ENCODE results near the gene CAMK4.

Gene CAMK4

DNA sequence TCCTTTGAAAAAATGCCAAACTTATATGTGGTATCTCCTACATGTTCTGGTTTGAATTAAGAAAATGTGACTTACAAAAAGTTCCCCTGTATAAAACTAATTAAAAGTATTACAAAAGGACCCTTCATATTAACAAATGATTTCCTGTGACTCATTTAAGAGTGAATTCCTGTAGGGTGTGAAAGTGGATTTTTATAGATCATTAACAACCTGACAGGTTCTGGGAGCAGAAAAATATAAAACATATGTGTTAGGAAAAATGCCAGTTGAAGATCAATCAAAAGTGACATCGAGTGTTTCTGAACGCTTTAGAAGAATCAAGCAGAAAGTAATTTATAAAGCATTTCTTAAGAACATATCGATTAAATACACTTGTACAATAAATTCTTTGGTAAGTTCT, 35.5 kb downstream of the CAMK4 start:
- H3K27ac ChIP-seq, result no peak overlapping the region
- TF ChIP-seq, protein P1, sequence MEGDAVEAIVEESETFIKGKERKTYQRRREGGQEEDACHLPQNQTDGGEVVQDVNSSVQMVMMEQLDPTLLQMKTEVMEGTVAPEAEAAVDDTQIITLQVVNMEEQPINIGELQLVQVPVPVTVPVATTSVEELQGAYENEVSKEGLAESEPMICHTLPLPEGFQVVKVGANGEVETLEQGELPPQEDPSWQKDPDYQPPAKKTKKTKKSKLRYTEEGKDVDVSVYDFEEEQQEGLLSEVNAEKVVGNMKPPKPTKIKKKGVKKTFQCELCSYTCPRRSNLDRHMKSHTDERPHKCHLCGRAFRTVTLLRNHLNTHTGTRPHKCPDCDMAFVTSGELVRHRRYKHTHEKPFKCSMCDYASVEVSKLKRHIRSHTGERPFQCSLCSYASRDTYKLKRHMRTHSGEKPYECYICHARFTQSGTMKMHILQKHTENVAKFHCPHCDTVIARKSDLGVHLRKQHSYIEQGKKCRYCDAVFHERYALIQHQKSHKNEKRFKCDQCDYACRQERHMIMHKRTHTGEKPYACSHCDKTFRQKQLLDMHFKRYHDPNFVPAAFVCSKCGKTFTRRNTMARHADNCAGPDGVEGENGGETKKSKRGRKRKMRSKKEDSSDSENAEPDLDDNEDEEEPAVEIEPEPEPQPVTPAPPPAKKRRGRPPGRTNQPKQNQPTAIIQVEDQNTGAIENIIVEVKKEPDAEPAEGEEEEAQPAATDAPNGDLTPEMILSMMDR (conservative IDR thresholded peaks at IDR 0.05), result no peak

DNA sequence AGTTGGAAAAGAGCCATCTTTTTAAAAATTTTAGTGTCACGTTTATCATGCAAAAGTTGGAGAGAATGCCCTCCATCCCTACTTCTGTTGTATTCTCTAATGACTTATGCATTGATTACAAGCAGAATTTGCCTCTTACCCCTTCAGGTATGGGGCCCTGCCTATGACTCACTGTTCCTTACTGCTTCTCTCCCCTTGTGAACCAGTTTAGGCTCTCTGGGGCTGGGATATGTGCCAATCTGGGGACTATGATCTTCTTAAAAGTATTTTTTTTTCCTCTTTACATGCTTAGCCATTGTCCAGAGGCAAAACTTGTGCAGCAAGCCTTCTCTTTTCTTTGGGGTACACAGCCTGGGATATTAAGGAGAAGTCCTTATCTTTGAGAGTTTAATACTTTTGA, 37.4 kb downstream of the CAMK4 start:
- no peak overlapping the region for H3K27ac ChIP-seq
- TF ChIP-seq, protein P1 (conservative IDR thresholded peaks at IDR 0.05), result no peak

DNA sequence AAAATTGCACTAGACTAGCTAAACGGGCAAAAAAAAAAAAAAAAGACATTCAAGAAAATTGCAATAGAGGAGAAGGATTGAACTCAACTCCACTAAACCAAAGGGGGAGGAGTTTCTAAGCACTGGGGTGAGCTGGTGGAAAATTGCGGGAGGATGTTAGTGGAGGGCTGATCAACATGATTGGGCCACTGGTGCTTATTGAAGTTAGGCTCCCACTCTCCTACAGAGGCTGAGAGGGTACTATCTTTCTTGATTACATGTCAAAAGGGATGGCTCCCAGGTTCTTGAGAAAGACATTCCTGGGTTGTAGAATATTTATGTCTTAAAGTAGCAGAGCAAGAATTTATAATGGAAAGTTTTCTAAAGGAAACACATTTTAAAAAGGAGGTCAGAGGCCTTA, 38.0 kb downstream of the CAMK4 start:
- TF ChIP-seq, protein P1 (conservative IDR thresholded peaks at IDR 0.05), result no peak
- H3K27ac ChIP-seq, result no peak overlapping the region

GRCh38 chr5:111262815-111263214, 38.6 kb downstream of the CAMK4 start:
- TF ChIP-seq, protein P1 (conservative IDR thresholded peaks at IDR 0.05), result no peak
- H3K27ac ChIP-seq, result no peak overlapping the region

DNA sequence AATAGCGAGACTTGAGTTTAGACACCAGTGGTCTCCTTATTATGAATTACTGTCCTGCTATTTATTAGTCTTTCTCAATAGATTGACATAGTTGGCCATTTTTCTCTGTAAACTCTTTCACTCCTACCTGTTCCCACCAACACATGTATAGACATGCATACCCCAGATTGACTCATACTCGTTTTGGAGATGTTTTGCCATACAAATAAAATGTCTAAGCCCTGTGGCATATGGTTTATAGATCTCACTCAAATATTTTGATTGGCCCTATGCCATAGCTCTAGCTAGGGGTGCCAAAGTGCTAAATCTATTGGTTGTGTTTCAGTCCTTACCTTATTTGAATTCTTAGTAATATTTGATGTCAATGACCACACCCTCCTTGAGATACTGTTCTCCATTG, 42.3 kb downstream of the CAMK4 start:
- TF ChIP-seq, protein P1 (conservative IDR thresholded peaks at IDR 0.05), result no peak

GRCh38 chr5:111268300-111268699, 44.1 kb downstream of the CAMK4 start:
- no peak overlapping the region for H3K27ac ChIP-seq
- TF ChIP-seq, protein P1 (conservative IDR thresholded peaks at IDR 0.05), result no peak

More for the DNA sequence above, 42.3 kb downstream of the CAMK4 start:
- no peak overlapping the region for H3K27ac ChIP-seq

- no peak overlapping the region for H3K27ac ChIP-seq
- TF ChIP-seq, protein P1 (conservative IDR thresholded peaks at IDR 0.05), result no peak
Observed at GRCh38 chr5:111271885-111272284, 47.7 kb downstream of the CAMK4 start.

- no peak overlapping the region for H3K27ac ChIP-seq
- TF ChIP-seq, protein P1 (conservative IDR thresholded peaks at IDR 0.05), result no peak
Observed at GRCh38 chr5:111277061-111277460, 52.9 kb downstream of the CAMK4 start.

Data from VCaP (cell line).